HG03066 (cell line): ENCODE measurements around the gene FAM107B.

ENCODE experiments used
- ATAC-seq: cut with Tn5 transposase; IDR thresholded peaks from one replicate; pipeline ENCODE4 v1.9.1; 2021; ENCODE audit warnings: low read depth; ENCODE audit not compliant: unreplicated experiment

The FAM107B gene

GRCh38 chr10:14478201-14478600 lies 296.5 kb downstream of the FAM107B start:
- no peak for ATAC-seq

DNA sequence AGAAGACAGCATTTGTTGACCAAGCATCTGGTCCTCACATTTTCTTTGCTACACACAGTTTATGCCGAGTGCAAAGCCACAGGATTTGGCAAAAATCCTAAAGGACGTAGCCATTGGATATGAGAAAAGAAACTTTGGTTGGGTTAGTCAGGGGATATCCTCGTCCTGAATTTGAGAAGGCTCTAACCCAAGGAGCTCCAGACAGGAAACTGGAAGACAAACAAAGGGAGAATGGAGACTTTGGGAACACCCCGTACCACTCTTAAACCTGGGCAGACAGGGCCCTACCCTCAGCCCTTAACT lies 297.3 kb downstream of the FAM107B start:
- no peak for ATAC-seq

DNA sequence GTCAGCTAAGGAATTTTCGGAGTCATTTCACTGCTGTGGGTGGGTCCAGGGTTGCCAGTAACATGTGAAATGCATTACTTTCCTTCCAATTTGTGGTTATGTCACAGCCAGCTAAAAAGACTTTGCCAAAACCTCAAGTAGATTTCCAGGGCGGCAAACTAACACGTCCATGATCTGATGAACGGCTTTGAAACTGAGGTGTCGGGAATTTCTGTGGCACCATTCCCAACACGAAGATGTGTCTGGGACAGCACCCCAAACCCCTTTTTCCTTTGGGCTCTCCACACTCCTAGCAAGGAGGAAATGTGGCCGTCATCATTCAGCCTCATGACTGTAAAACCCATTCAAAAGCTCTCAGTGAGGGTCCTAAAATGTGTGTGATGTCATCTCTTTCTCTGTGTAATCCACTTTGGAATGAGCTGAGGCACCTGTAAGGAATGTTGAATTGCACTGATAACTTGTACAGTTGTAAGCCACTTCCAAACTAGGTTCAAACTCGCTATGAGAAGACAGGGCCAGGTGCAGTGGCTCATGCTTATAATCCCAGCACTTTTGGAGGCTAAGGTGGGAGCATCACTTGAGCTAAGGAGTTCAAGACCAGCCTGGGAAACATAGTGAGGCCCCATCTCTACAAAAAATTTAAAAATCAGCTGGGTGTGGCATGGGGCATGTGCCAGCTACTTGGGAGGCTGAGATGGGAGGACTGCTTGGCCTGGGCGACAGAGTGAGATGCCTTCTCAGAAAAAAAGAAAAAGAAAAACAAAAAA lies 297.9 kb downstream of the FAM107B start:
- ATAC-seq, result no peak

DNA sequence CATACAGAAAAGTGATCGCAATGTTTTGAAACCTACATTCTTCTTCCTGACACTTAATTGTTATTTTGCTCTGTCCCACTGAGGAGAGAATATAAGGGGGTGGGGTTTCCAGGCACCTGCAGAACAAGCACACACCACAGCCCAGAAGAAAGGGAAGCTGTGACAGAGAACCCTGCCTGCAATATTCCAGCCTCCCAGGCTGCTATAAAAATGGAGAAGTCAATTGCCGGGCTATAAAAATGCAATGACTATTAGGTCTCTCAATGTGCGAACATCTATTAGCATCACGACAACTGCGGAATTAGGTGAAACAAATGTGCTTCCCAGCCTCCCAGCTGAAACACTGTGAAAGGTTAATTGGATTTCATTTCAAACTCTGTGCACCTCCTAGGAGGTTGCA lies 298.7 kb downstream of the FAM107B start:
- no peak for ATAC-seq

DNA sequence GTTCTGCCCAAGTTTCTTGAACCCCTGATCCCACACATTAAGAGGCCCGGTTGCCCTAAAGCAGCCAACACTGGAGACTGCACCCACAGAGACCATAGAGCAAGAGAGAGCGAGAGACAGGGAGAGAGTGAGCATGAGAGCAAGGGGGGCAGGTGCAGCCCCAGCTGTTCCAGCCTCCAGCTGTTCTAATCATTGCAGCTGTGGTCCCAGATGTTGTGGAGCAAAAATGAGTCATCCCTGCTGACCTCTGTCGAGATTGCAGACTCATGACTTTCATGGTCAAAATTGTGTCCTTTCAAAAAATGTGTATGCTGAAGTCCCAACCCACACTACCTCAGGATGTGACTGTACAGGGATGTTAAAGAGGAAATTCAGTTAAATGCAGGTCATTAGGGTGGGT lies 300.0 kb downstream of the FAM107B start:
- ATAC-seq, result no peak

- ATAC-seq, result no peak
These were observed 303.8 kb downstream of the FAM107B start for GRCh38 chr10:14470920-14471319.

DNA sequence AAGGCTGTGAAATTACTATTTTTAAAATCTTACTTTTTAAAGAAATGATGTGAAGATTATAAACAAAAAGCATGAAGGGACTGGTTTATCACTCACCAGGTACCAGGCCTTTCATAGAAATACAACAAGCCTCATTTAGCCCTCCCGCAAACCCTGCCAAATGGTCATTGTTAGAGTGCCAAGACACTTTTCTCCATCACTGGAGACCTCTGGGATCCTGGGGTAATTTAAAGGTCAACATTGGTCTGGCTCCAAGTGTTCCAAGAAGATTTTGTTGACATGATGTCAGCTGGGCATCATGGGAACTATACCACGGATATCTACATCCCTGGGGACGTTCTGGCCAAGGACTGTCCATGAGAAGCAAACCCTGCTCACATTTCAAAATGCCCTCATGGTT lies 306.0 kb downstream of the FAM107B start:
- ATAC-seq, result no peak
